A204.1 (cell line): Measurements from ENCODE around the gene MCM9.
A peak's percentile ranks its signal among the peaks of the same experiment; 100 is the strongest.

Source experiments
- FAIRE-seq: peaks from 2 replicates; lab custom pipeline; 2012; peaks lifted over from hg19 to GRCh38; lab: Jason Lieb, UNC

The MCM9 gene

GRCh38 chr6:118934461-118935330 is at the start of gene MCM9:
MCM9 (minus strand) TSS chr6:118935159; CDS start chr6:118931723, 3,436 bp downstream.
- no peak for FAIRE-seq

GRCh38 chr6:118984342-118984741 is 49.4 kb upstream of the MCM9 start:
- no peak for FAIRE-seq

- FAIRE-seq: peak; percentile 32
Observed at GRCh38 chr6:118982575-118982911, 47.6 kb upstream of the MCM9 start.

- no peak for FAIRE-seq
Observed at GRCh38 chr6:118981884-118982574, 47.1 kb upstream of the MCM9 start.

- FAIRE-seq: no peak
Observed at GRCh38 chr6:118980063-118980462, 45.1 kb upstream of the MCM9 start.

GRCh38 chr6:118974790-118975189 is 39.8 kb upstream of the MCM9 start:
- no peak for FAIRE-seq

GRCh38 chr6:118971682-118972081 is 36.7 kb upstream of the MCM9 start:
- no peak for FAIRE-seq

GRCh38 chr6:118970866-118971265 is 35.9 kb upstream of the MCM9 start:
- no peak for FAIRE-seq

GRCh38 chr6:118968416-118968815 is 33.5 kb upstream of the MCM9 start:
- peak; percentile 98 for FAIRE-seq

GRCh38 chr6:118967239-118967638 is 32.3 kb upstream of the MCM9 start:
- FAIRE-seq: no peak

- no peak for FAIRE-seq
Observed at GRCh38 chr6:118965843-118966370, 30.9 kb upstream of the MCM9 start.

- FAIRE-seq: no peak
Observed at GRCh38 chr6:118965371-118965770, 30.4 kb upstream of the MCM9 start.

- FAIRE-seq: peak; percentile 98
Observed at GRCh38 chr6:118963003-118963402, 28.0 kb upstream of the MCM9 start.

- FAIRE-seq: no peak
Observed at GRCh38 chr6:118959903-118960302, 24.9 kb upstream of the MCM9 start.

GRCh38 chr6:118953391-118953790 is 18.4 kb upstream of the MCM9 start:
- no peak for FAIRE-seq

- FAIRE-seq: no peak
Observed at GRCh38 chr6:118952683-118953082, 17.7 kb upstream of the MCM9 start.

GRCh38 chr6:118945217-118945616 is 10.3 kb upstream of the MCM9 start:
- no peak for FAIRE-seq

- no peak for FAIRE-seq
Observed at GRCh38 chr6:118940770-118941169, 5.8 kb upstream of the MCM9 start.

- FAIRE-seq: no peak
Observed at GRCh38 chr6:118939683-118940082, 4.7 kb upstream of the MCM9 start.

- FAIRE-seq: no peak
Observed at GRCh38 chr6:118935978-118936703, 1.2 kb upstream of the MCM9 start.

GRCh38 chr6:118935331-118935668 is 341 bp upstream of the MCM9 start:
- no peak for FAIRE-seq

- FAIRE-seq: no peak
Observed at GRCh38 chr6:118933855-118934460, 1.0 kb downstream of the MCM9 start.
